Right atrium auricular region (tissue), 2 donors: ENCODE measurements around the gene SPATA3. TPM values are rescaled to one million over a fixed set of nuclear protein-coding genes. Genes with fewer than 3 reads are reported as not detected.
"Not testable (repeated sequence)": the region's sequence is repeated elsewhere in the genome, so short reads cannot be mapped to it uniquely, and the experiment has no call there.

Experiments
- DNase-seq: peaks from one replicate; pipeline ENCODE4 v3.0.0-alpha.2; 2019; ENCODE audit warnings: low spot score
- H3K27ac ChIP-seq, 2 donors: fragments of 200-600 bp; sonication (generic); 1 replicate in 1 of 2; 2 replicates in 1 of 2; pipeline ENCODE4 v1.5.1; 2016 to 2019
- H3K27me3 ChIP-seq, 2 donors: fragments of 200-600 bp; sonication (generic); one replicate each; pipeline versions ENCODE4 v1.5.1 to v1.6.0; 2017 to 2019
- H3K36me3 ChIP-seq: fragments of 200-600 bp; sonication (generic); one replicate; pipeline ENCODE4 v1.5.1; 2016
- H3K4me1 ChIP-seq, 2 donors: fragments of 200-600 bp; sonication (generic); one replicate each; pipeline versions ENCODE4 v1.5.1 to v1.6.0; 2017 to 2019
- H3K4me3 ChIP-seq, 2 donors: fragments of 200-600 bp; sonication (generic); 1 replicate in 1 of 2; 2 replicates in 1 of 2; pipeline ENCODE4 v1.5.1; 2017 to 2019; ENCODE audit warnings: mild to moderate bottlenecking in 1 of 2, moderate library complexity in 1 of 2
- H3K9me3 ChIP-seq, 2 donors: fragments of 200-600 bp; sonication (generic); one replicate each; pipeline ENCODE4 v1.5.1; 2019
- total RNA-seq, 2 donors: library from RNA; depleted of rRNA; stranded (reverse); fragments of >200 nt; gene quantifications; one replicate each; pipeline ENCODE4 v1.1.0, GENCODE V29; 2016
- TF ChIP-seq, protein P1 (sequence below), 2 donors: fragments of 200-600 bp; sonication (generic); IDR thresholded peaks; one replicate each; pipeline ENCODE4 v1.5.1; 2019; ENCODE audit warnings: antibody characterized with exemption in 2 of 2

The SPATA3 gene
- total RNA-seq, 2 donors from 2014 or later = not detected

GRCh38 chr2:231018184-231018583 is 22.3 kb downstream of the SPATA3 start:
- TF ChIP-seq, protein P1, sequence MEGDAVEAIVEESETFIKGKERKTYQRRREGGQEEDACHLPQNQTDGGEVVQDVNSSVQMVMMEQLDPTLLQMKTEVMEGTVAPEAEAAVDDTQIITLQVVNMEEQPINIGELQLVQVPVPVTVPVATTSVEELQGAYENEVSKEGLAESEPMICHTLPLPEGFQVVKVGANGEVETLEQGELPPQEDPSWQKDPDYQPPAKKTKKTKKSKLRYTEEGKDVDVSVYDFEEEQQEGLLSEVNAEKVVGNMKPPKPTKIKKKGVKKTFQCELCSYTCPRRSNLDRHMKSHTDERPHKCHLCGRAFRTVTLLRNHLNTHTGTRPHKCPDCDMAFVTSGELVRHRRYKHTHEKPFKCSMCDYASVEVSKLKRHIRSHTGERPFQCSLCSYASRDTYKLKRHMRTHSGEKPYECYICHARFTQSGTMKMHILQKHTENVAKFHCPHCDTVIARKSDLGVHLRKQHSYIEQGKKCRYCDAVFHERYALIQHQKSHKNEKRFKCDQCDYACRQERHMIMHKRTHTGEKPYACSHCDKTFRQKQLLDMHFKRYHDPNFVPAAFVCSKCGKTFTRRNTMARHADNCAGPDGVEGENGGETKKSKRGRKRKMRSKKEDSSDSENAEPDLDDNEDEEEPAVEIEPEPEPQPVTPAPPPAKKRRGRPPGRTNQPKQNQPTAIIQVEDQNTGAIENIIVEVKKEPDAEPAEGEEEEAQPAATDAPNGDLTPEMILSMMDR (IDR thresholded peaks at IDR 0.05) = no peak
- Histone ChIP-seq H3K36me3 (no peaks in the 10 kb centered on the region), H3K4me3 (no peak overlapping the region), H3K27me3 (no peaks in the 10 kb centered on the region), H3K27ac (no peak overlapping the region), H3K9me3 (no peaks in the 10 kb centered on the region), H3K4me1 (no peaks in the 10 kb centered on the region)
- DNase-seq = no peak

DNA sequence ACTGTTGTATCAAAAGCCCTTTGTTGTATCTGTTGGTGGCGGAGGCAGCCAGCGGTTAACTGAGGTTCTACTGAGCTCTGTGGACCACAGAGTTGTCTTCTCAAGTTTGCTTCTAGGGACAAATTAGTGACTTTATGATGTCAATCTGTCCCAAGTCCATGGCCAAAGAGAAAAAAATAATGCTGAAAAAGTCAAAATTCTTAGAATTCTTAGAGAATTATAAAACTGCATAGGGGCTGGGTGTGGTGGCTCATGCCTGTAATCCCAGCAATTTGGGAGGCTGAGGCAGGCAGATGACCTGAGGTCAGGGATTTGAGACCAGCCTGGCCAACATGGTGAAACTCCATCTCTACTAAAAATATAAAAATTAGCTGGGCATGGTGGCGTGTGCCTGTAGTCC is 29.1 kb downstream of the SPATA3 start:
- not testable (repeated sequence) for H3K27me3 ChIP-seq, H3K27ac ChIP-seq, H3K36me3 ChIP-seq, H3K4me1 ChIP-seq, DNase-seq, H3K9me3 ChIP-seq, H3K4me3 ChIP-seq

GRCh38 chr2:231028889-231029288 is 33.0 kb downstream of the SPATA3 start:
- no peak for DNase-seq
- Histone ChIP-seq H3K4me1 (no peaks in the 10 kb centered on the region), H3K4me3 (no peak overlapping the region), H3K9me3 (no peaks in the 10 kb centered on the region), H3K27me3 (no peaks in the 10 kb centered on the region), H3K36me3 (no peaks in the 10 kb centered on the region), H3K27ac (no peak overlapping the region)
- TF ChIP-seq, protein P1 (IDR thresholded peaks at IDR 0.05) = no peak

DNA sequence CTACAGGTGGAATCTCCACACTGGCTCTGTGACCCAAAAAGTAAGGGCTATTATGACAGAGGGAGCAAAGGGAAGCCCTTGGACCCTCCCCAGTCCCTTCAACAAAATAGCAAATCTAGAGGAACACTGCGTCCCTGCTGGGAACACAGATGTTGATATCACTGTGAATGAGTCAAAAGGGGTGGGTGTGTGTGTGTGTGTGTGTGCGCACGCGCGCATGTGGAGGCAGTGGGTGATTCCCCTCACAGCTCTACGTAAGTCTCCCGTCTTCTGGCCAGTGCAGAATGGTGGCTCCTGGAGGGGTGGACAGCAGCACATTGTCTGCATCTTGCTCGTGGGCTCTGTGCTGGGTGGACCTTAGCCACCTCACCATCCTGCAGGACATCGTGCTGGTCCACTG is 33.6 kb downstream of the SPATA3 start:
- no peak for DNase-seq
- Histone ChIP-seq H3K4me3 (no peak overlapping the region), H3K27me3 (no peaks in the 10 kb centered on the region), H3K36me3 (no peaks in the 10 kb centered on the region), H3K4me1 (no peaks in the 10 kb centered on the region), H3K27ac (no peak overlapping the region), H3K9me3 (no peaks in the 10 kb centered on the region)
- TF ChIP-seq, protein P1 (IDR thresholded peaks at IDR 0.05) = no peak

DNA sequence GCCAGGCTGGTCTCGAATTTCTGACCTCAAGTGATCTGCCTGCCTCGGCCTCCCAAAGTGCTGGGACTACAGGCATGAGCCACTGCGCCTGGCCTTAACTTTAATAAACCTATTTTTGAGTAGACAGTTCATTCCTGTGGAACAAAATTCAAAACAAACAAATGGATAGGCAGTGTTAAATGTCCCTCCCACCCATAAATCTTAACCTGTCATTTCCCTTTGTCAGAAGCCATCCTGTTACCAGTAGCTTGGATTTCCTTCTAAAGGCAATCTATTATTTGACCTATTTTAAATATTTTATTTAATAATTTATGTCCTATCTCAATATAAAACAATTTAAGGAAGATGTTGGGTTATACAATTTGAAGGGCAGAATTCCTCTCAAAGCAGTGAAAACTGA is 34.8 kb downstream of the SPATA3 start:
- H3K4me3 ChIP-seq = no peak overlapping the region
- H3K27ac ChIP-seq = no peak overlapping the region
- no peaks in the 10 kb centered on the region for H3K9me3 ChIP-seq
- H3K36me3 ChIP-seq = no peaks in the 10 kb centered on the region
- DNase-seq = no peak
- H3K27me3 ChIP-seq = no peaks in the 10 kb centered on the region
- TF ChIP-seq, protein P1 (IDR thresholded peaks at IDR 0.05) = no peak
- H3K4me1 ChIP-seq = no peaks in the 10 kb centered on the region

- no peaks in the 10 kb centered on the region for H3K4me1 ChIP-seq
- H3K27ac ChIP-seq = no peak overlapping the region
- peaks cover 5 to 11% of the 10 kb centered on the region in 2 donors for H3K27me3 ChIP-seq
- DNase-seq = no peak
- H3K36me3 ChIP-seq = no peaks in the 10 kb centered on the region
- H3K9me3 ChIP-seq = no peaks in the 10 kb centered on the region
- TF ChIP-seq, protein P1 (IDR thresholded peaks at IDR 0.05) = no peak
- H3K4me3 ChIP-seq = no peak overlapping the region
Measured at GRCh38 chr2:231032575-231033140, 36.7 kb downstream of the SPATA3 start.
